BE2C (cell line): ENCODE measurements around the gene GTF2A1.

Experiments used
- DNase-seq: peaks from one replicate; pipeline ENCODE4 v3.0.0-alpha.2; 2020
- H3K27me3 ChIP-seq: fragments of 250-450 bp; sonication (Bioruptor Pico); 2 replicates; pipeline ENCODE4 v1.5.1; 2020; ENCODE audit warnings: mild to moderate bottlenecking
- H3K36me3 ChIP-seq: fragments of 250-450 bp; sonication (Bioruptor Pico); 2 replicates; pipeline ENCODE4 v1.5.1; 2020; ENCODE audit warnings: mild to moderate bottlenecking
- H3K4me1 ChIP-seq: fragments of 250-450 bp; sonication (Bioruptor Pico); 2 replicates; pipeline ENCODE4 v1.5.1; 2020
- H3K4me3 ChIP-seq: 2 replicates; pipeline ENCODE4 v1.5.1; 2011; ENCODE audit warnings: low read depth, low read length
- H3K9me3 ChIP-seq: fragments of 250-450 bp; sonication (Bioruptor Pico); 2 replicates; pipeline ENCODE4 v1.5.1; 2020
- TF ChIP-seq, protein P1 (sequence below): IDR thresholded peaks from 2 replicates; pipeline ENCODE4 v1.5.1; 2012; ENCODE audit warnings: mild to moderate bottlenecking, low read depth, low read length

GTF2A1 gene

DNA sequence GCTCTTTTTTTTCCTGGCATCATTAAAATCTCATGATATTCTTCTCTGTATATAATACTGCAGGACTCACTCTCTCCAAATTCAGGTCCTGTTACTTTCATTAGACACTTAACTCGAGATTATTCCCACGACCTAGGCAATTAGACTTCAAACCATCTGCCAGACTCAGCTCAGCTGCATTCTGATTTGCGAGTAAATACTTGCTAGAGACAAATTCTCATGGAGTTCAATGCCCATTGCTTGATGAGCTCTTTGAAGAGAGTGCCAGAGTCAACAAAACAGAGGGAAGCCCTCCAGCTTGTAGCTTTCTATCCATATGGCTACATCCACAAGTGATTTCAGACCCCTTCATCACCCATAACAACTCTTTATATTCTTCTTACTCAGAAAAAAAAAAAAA is 88.3 kb downstream of the GTF2A1 start:
- TF ChIP-seq, protein P1, sequence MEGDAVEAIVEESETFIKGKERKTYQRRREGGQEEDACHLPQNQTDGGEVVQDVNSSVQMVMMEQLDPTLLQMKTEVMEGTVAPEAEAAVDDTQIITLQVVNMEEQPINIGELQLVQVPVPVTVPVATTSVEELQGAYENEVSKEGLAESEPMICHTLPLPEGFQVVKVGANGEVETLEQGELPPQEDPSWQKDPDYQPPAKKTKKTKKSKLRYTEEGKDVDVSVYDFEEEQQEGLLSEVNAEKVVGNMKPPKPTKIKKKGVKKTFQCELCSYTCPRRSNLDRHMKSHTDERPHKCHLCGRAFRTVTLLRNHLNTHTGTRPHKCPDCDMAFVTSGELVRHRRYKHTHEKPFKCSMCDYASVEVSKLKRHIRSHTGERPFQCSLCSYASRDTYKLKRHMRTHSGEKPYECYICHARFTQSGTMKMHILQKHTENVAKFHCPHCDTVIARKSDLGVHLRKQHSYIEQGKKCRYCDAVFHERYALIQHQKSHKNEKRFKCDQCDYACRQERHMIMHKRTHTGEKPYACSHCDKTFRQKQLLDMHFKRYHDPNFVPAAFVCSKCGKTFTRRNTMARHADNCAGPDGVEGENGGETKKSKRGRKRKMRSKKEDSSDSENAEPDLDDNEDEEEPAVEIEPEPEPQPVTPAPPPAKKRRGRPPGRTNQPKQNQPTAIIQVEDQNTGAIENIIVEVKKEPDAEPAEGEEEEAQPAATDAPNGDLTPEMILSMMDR, result no peak

DNA sequence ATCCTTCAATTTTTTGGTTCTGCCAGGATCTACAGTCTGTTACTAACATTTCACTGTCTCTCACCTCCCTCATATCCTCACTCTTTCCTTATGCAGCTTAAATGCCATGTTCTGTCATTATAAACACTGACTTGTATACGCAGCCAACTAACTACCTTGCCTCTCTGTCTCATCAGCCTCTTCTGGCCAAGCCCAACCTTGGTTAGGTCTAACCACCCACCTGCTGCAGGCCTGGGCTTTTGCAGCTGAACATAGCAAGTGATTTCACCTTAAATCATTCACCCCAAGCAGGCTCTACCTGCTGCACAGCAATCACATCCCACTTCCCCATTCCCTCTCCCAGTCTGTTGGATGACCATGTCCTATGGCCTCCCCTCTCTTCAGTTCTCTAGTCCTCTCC is 91.5 kb downstream of the GTF2A1 start:
- Histone ChIP-seq H3K4me1 (no peaks in the 10 kb centered on the region), H3K36me3 (no peaks in the 10 kb centered on the region), H3K4me3 (no peak overlapping the region), H3K27me3 (no peaks in the 10 kb centered on the region; the same call in 1 of the 2 replicates), H3K9me3 (no peaks in the 10 kb centered on the region)
- no peak for DNase-seq
- TF ChIP-seq, protein P1, result no peak

More for the DNA sequence above, 88.3 kb downstream of the GTF2A1 start:
- no peaks in the 10 kb centered on the region for H3K27me3 ChIP-seq
- H3K9me3 ChIP-seq, result no peaks in the 10 kb centered on the region
- H3K4me1 ChIP-seq, result peaks cover 4% of the 10 kb centered on the region
- no peak for DNase-seq
- H3K4me3 ChIP-seq, result no peak overlapping the region
- no peaks in the 10 kb centered on the region for H3K36me3 ChIP-seq

DNA sequence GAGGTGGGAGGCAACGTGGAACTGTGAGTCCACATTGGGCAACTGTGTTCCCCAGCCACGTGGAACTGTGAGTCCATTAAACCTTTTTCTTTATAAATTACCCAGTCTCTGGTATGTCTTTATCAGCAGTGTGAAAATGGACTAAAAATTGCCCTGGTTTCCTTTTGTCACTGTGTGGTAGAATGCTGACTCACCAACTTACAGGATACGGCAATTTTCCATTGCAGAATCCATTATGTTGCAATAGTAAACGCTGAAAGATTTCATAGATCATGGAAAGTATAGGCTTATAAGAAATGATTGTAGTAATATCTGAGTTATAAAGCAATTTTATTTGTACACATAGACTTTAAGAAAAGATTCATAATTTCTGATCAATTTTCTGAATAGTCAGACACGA is 93.0 kb downstream of the GTF2A1 start:
- no peak overlapping the region for H3K4me3 ChIP-seq
- H3K27me3 ChIP-seq, result no peaks in the 10 kb centered on the region; the same call in 1 of the 2 replicates
- H3K9me3 ChIP-seq, result no peaks in the 10 kb centered on the region
- no peaks in the 10 kb centered on the region for H3K4me1 ChIP-seq
- TF ChIP-seq, protein P1, result no peak
- no peak for DNase-seq
- no peaks in the 10 kb centered on the region for H3K36me3 ChIP-seq

DNA sequence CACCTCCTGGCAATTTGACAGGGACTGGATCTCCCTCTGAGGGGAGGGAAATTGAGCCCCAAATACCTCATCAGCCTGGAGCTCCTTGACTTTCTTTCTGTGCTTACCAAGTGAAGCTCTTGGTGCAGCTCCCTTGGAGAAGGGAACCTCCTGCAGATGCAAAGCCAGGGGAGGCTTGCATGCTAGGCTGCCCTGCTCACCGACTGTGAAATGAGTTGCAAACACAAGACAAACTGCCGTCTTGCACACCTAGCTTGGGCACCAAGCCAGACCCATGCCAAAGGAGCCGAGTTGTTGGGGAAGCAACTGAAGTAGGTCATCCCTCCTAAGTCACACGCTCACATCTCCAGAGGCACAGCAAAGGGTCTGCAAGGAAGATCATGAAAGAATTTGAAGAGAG is 95.2 kb downstream of the GTF2A1 start:
- H3K36me3 ChIP-seq, result no peaks in the 10 kb centered on the region
- TF ChIP-seq, protein P1, result no peak
- no peak overlapping the region for H3K4me3 ChIP-seq
- no peaks in the 10 kb centered on the region; the same call in 1 of the 2 replicates for H3K27me3 ChIP-seq
- H3K4me1 ChIP-seq, result no peaks in the 10 kb centered on the region
- H3K9me3 ChIP-seq, result no peaks in the 10 kb centered on the region
- no peak for DNase-seq
